ENCODE data around the gene PEAK1.
"Not testable (repeated sequence)": the region's sequence is repeated elsewhere in the genome, so short reads cannot be mapped to it uniquely, and the experiment has no call there.

Gene PEAK1

GRCh38 chr15:77305953-77306352 lies 114.0 kb downstream of the PEAK1 start:
- DNase-seq (ENCODE audit: low spot score): no peak

- DNase-seq (ENCODE audit: low spot score): no peak
These were observed 123.0 kb downstream of the PEAK1 start for GRCh38 chr15:77296773-77297337.

- no peak for DNase-seq (ENCODE audit: low spot score)
These were observed 124.5 kb downstream of the PEAK1 start for GRCh38 chr15:77295446-77295845.

- DNase-seq (ENCODE audit: low spot score): no peak
These were observed 126.8 kb downstream of the PEAK1 start for GRCh38 chr15:77292969-77293558.

GRCh38 chr15:77291107-77291506 lies 128.8 kb downstream of the PEAK1 start:
- DNase-seq (ENCODE audit: low spot score): no peak

- DNase-seq (ENCODE audit: low spot score): no peak
These were observed 132.5 kb downstream of the PEAK1 start for GRCh38 chr15:77287385-77287784.

- DNase-seq (ENCODE audit: low spot score): no peak
These were observed 134.6 kb downstream of the PEAK1 start for GRCh38 chr15:77285057-77285997.

GRCh38 chr15:77282333-77282732 lies 137.6 kb downstream of the PEAK1 start:
- DNase-seq (ENCODE audit: low spot score): no peak

GRCh38 chr15:77276943-77277342 lies 143.0 kb downstream of the PEAK1 start:
- no peak for DNase-seq (ENCODE audit: low spot score)

GRCh38 chr15:77276096-77276495 lies 143.8 kb downstream of the PEAK1 start:
- DNase-seq (ENCODE audit: low spot score): no peak

- DNase-seq (ENCODE audit: low spot score): not testable (repeated sequence)
These were observed 146.8 kb downstream of the PEAK1 start for GRCh38 chr15:77273136-77273535.

- DNase-seq (ENCODE audit: low spot score): no peak
These were observed 153.1 kb downstream of the PEAK1 start for GRCh38 chr15:77266708-77267386.

GRCh38 chr15:77255385-77255784 lies 164.5 kb downstream of the PEAK1 start:
- DNase-seq (ENCODE audit: low spot score): no peak

- DNase-seq (ENCODE audit: low spot score): no peak
These were observed 168.2 kb downstream of the PEAK1 start for GRCh38 chr15:77251662-77252061.

- no peak for DNase-seq (ENCODE audit: low spot score)
These were observed 172.8 kb downstream of the PEAK1 start for GRCh38 chr15:77247116-77247515.

- DNase-seq (ENCODE audit: low spot score): no peak
These were observed 176.0 kb downstream of the PEAK1 start for GRCh38 chr15:77243716-77244401.

GRCh38 chr15:77243135-77243534 lies 176.8 kb downstream of the PEAK1 start:
- no peak for DNase-seq (ENCODE audit: low spot score)

- no peak for DNase-seq (ENCODE audit: low spot score)
These were observed 179.9 kb downstream of the PEAK1 start for GRCh38 chr15:77239882-77240608.

GRCh38 chr15:77235566-77235965 lies 184.3 kb downstream of the PEAK1 start:
- no peak for DNase-seq (ENCODE audit: low spot score)

- DNase-seq (ENCODE audit: low spot score): no peak
These were observed 191.1 kb downstream of the PEAK1 start for GRCh38 chr15:77228828-77229227.

- DNase-seq (ENCODE audit: low spot score): no peak
These were observed 193.3 kb downstream of the PEAK1 start for GRCh38 chr15:77226652-77227051.

All from NAMALWA (cell line).